K562 (cell line): ENCODE data around the gene MYH7B. TPM values are rescaled to one million over a fixed set of nuclear protein-coding genes. Genes with fewer than 3 reads are reported as not detected.

ENCODE experiments used
- ATAC-seq: fragments of 200-7000 bp; cut with Tn5 transposase; 3 replicates; pipeline ENCODE4 v1.9.1; 2020; ENCODE audit warnings: moderate library complexity
- BruUV-seq: library from RNA; stranded (reverse); fragments of 400-500 nt; replicated peaks from 2 replicates; lab custom pipeline; 2021; lab: Mats Ljungman, UMichigan
- CTCF ChIA-PET: fragments of 300-600 bp; formaldehyde crosslinking; extraction: SDS; loops from one replicate; lab custom pipeline; 2021; ENCODE audit warnings: low intra/inter-chr PET ratio; lab: Yijun Ruan, JAX
- POLR2A ChIA-PET: fragments of 300-600, 350-650 bp; sonication (Branson Sonifier 250); formaldehyde crosslinking; extraction: SDS; loops from one replicate; lab custom pipeline; 2021; ENCODE audit warnings: antibody characterized with exemption, inconsistent platforms; lab: Yijun Ruan, JAX
- DNase-seq, 4 experiments: peaks; one replicate each; pipeline versions ENCODE4 v3.0.0 to v3.0.0-alpha.2; 2011 to 2018; ENCODE audit warnings: low spot score in 3 of 4, mixed read lengths in 3 of 4; ENCODE audit errors: extremely low read depth in 1 of 4
- FAIRE-seq: peaks from 2 replicates; lab custom pipeline; 2011; peaks lifted over from hg19 to GRCh38; lab: Jason Lieb, UNC
- H2AFZ ChIP-seq: 2 replicates; pipeline ENCODE4 v1.6.0; 2011; ENCODE audit warnings: low read depth, low read length, control low read depth, inconsistent platforms
- H3K27ac ChIP-seq: fragments of 200-600 bp; 3 replicates; pipeline ENCODE4 v1.8.0; 2011; ENCODE audit warnings: low read depth, mild to moderate bottlenecking, control low read depth, inconsistent platforms, low read length, moderate library complexity, mixed read lengths; ENCODE audit errors: extremely low read depth
- H3K27me3 ChIP-seq, 2 experiments: fragments of 300-600 bp in 1 of 2; 2 replicates in 1 of 2; 3 replicates in 1 of 2; pipeline versions ENCODE4 v1.6.0 to v1.8.0; 2011; ENCODE audit warnings: inconsistent platforms in 2 of 2, low read length in 2 of 2, mild to moderate bottlenecking in 1 of 2, mixed read lengths in 1 of 2, moderate library complexity in 1 of 2; ENCODE audit not compliant: control insufficient read depth in 2 of 2, insufficient read depth in 2 of 2
- H3K36me3 ChIP-seq: fragments of 300-600 bp; 3 replicates; pipeline ENCODE4 v1.8.0; 2011; ENCODE audit warnings: mild to moderate bottlenecking, low read length, inconsistent platforms; ENCODE audit not compliant: control insufficient read depth, insufficient read depth
- H3K4me1 ChIP-seq, 2 experiments: fragments of 200-600 bp in 1 of 2; replicated peaks in 1 of 2; 2 replicates in 1 of 2; 3 replicates in 1 of 2; pipeline versions ENCODE4 v1.5.1 to v1.8.0; 2011; ENCODE audit warnings: inconsistent platforms in 2 of 2, low read length in 2 of 2, mild to moderate bottlenecking in 1 of 2, mixed read lengths in 1 of 2, moderate library complexity in 1 of 2; ENCODE audit not compliant: control insufficient read depth in 2 of 2, insufficient read depth in 2 of 2
- H3K4me2 ChIP-seq: 2 replicates; pipeline ENCODE4 v1.6.1; 2011; ENCODE audit warnings: low read length, control low read depth, inconsistent platforms, mixed read lengths; ENCODE audit not compliant: insufficient read depth
- H3K4me3 ChIP-seq: fragments of 200-600 bp; sonication (generic), shearing (Covaris generic); 2 replicates; pipeline ENCODE4 v1.5.1; 2016; ENCODE audit warnings: control low read depth, inconsistent platforms
- H3K79me2 ChIP-seq: fragments of 200-600 bp; 3 replicates; pipeline ENCODE4 v1.8.0; 2011; ENCODE audit warnings: low read length, inconsistent platforms; ENCODE audit not compliant: control insufficient read depth, insufficient read depth
- H3K9ac ChIP-seq, 2 experiments: 2 replicates each; pipeline versions ENCODE4 v1.6.0 to v1.6.1; 2011; ENCODE audit warnings: low read depth in 2 of 2, low read length in 2 of 2, control low read depth in 1 of 2, inconsistent platforms in 1 of 2, mild to moderate bottlenecking in 1 of 2, mixed read lengths in 1 of 2; ENCODE audit not compliant: insufficient read depth in 1 of 2
- H3K9me1 ChIP-seq: one replicate; pipeline ENCODE4 v1.6.0; 2011; ENCODE audit warnings: inconsistent platforms, mild to moderate bottlenecking, low read length, moderate library complexity; ENCODE audit not compliant: control insufficient read depth, insufficient read depth
- H3K9me3 ChIP-seq: replicated peaks from 2 replicates; pipeline ENCODE4 v1.5.1; 2011; ENCODE audit warnings: low read depth, low read length, inconsistent platforms; ENCODE audit not compliant: control insufficient read depth, insufficient read depth
- H4K20me1 ChIP-seq: replicated peaks from 2 replicates; pipeline ENCODE4 v1.6.1; 2011; ENCODE audit warnings: low read length, inconsistent platforms, mixed read lengths; ENCODE audit not compliant: control insufficient read depth, insufficient read depth
- CSDE1 ChIP-seq, 2 experiments: fragments of 450-650 bp; IDR thresholded peaks; 2 replicates each; pipeline ENCODE4 v1.6.1; 2016; ENCODE audit warnings: mild to moderate bottlenecking in 1 of 2
- FOXJ2 ChIP-seq: fragments of 200-800 bp; sonication (Bioruptor generic); IDR thresholded peaks from 2 replicates; pipeline ENCODE4 v1.6.1; 2016; ENCODE audit warnings: missing genetic modification characterization, missing compliant biosample characterization
- L3MBTL2 ChIP-seq: fragments of 450-650 bp; IDR thresholded peaks from 2 replicates; pipeline ENCODE4 v1.6.1; 2016; ENCODE audit warnings: mild to moderate bottlenecking, moderate library complexity
- MCM5 ChIP-seq: fragments of 450-650 bp; IDR thresholded peaks from 2 replicates; pipeline ENCODE4 v1.6.1; 2016; ENCODE audit warnings: low read depth
- MCM7 ChIP-seq, 2 experiments: fragments of 450-650 bp; IDR thresholded peaks; 2 replicates each; pipeline ENCODE4 v1.6.1; 2016 to 2018
- NFE2 ChIP-seq: IDR thresholded peaks from 2 replicates; pipeline ENCODE4 v1.6.1; 2014; ENCODE audit warnings: antibody characterized with exemption, low read depth
- NFIX ChIP-seq: fragments of 250-450 bp; sonication (Bioruptor Pico); IDR thresholded peaks from 2 replicates; pipeline ENCODE4 v1.4.0; 2020; ENCODE audit warnings: low read depth, mild to moderate bottlenecking, moderate library complexity
- POLR2G ChIP-seq: fragments of 200-400 bp; formaldehyde crosslinking; IDR thresholded peaks from 2 replicates; pipeline ENCODE4 v1.6.1; 2017; ENCODE audit warnings: low read depth, mild to moderate bottlenecking, antibody characterized with exemption, low read length, moderate library complexity
- PTBP1 ChIP-seq: fragments of 200-400 bp; formaldehyde crosslinking; IDR thresholded peaks from 2 replicates; pipeline ENCODE4 v1.6.1; 2017; ENCODE audit warnings: low read depth, low read length
- RBM22 ChIP-seq: fragments of 200-400 bp; formaldehyde crosslinking; IDR thresholded peaks from 2 replicates; pipeline ENCODE4 v1.6.1; 2018; ENCODE audit warnings: low read length, low read depth; ENCODE audit not compliant: poor library complexity, severe bottlenecking
- ZNF217 ChIP-seq: sonication (generic); formaldehyde crosslinking; IDR thresholded peaks from 2 replicates; pipeline ENCODE4 v1.8.0; 2022; ENCODE audit warnings: mild to moderate bottlenecking, missing genetic modification reagents
- ZNF232 ChIP-seq: sonication (generic); formaldehyde crosslinking; IDR thresholded peaks from 2 replicates; pipeline ENCODE4 v1.8.0; 2022; ENCODE audit warnings: mild to moderate bottlenecking, missing genetic modification reagents
- ZNF239 ChIP-seq: fragments of 250-450 bp; sonication (Bioruptor Pico); IDR thresholded peaks from 2 replicates; pipeline ENCODE4 v1.4.0; 2020; ENCODE audit warnings: mild to moderate bottlenecking
- ZNF274 ChIP-seq: IDR thresholded peaks from 2 replicates; pipeline ENCODE4 v1.6.1; 2011; ENCODE audit warnings: low read depth, mild to moderate bottlenecking, low read length, moderate library complexity, borderline replicate concordance
- ZNF511 ChIP-seq: sonication (generic); formaldehyde crosslinking; IDR thresholded peaks from 2 replicates; pipeline ENCODE4 v1.8.0; 2022; ENCODE audit warnings: mild to moderate bottlenecking, missing genetic modification reagents
- ZNF592 ChIP-seq: fragments of 450-650 bp; IDR thresholded peaks from 2 replicates; pipeline ENCODE4 v1.6.1; 2017; ENCODE audit warnings: antibody characterized with exemption, mild to moderate bottlenecking
- WGBS: fragments of 100-300 bp; shearing (Covaris generic); methylation state at CpG from one replicate; pipeline ENCODE4 v1.1.6; 2016; ENCODE audit warnings: low coverage, mixed read lengths; ENCODE audit not compliant: insufficient coverage; ENCODE audit errors: missing lambda C conversion rate; 5-methylcytosine and 5-hydroxymethylcytosine counted together
- in situ Hi-C: fragments of 300-500 bp; cut with MboI; formaldehyde crosslinking; loops from 4 replicates; pipeline ENCODE4 v1.15.0; 2018; ENCODE audit warnings: inconsistent platforms, mixed read lengths
- intact Hi-C: fragments of 100-400 bp; cut with micrococcal nuclease; formaldehyde crosslinking; loops from 2 replicates; pipeline ENCODE4 v1.14.2; 2022
- polyA plus RNA-seq, 8 experiments: library from polyadenylated mRNA; depleted of rRNA in 4 of 8; stranded (reverse) in 5 of 8; unstranded in 3 of 8; fragments of >200 nt; fragmentation: Nextera tagmentation in 2 of 8; fragmentation: Illumina TruSeq in 1 of 8; extraction: Ambion mirVana in 2 of 8; extraction: Trizol in 1 of 8; gene quantifications; 2 replicates each; pipeline versions ENCODE4 v1.2.1 to v1.2.3, GENCODE V29; 2011 to 2014; ENCODE audit warnings: inconsistent platforms in 1 of 8, missing spikeins in 1 of 8
- total RNA-seq, 7 experiments: library from RNA; depleted of rRNA in 6 of 7; stranded (reverse); fragments of >200 nt in 6 of 7; fragmentation: Illumina TruSeq in 2 of 7; extraction: Trizol in 2 of 7; gene quantifications; 2 replicates each; pipeline versions ENCODE4 v1.2.1 to v1.2.3, GENCODE V29; 2011 to 2021; ENCODE audit warnings: low replicate concordance in 1 of 7
- TF ChIP-seq, protein P1 (sequence below): sonication (generic); formaldehyde crosslinking; IDR thresholded peaks from 2 replicates; pipeline ENCODE4 v1.8.1; 2023; ENCODE audit warnings: mild to moderate bottlenecking, missing genetic modification reagents

MYH7B gene
- total and polyA plus RNA-seq, 9 of the 15 experiments (the other 6 are each of a cell fraction or from before 2014, with no cell fraction given): 0.07 to 0.34 (median 0.13) TPM; not detected in 3

DNA sequence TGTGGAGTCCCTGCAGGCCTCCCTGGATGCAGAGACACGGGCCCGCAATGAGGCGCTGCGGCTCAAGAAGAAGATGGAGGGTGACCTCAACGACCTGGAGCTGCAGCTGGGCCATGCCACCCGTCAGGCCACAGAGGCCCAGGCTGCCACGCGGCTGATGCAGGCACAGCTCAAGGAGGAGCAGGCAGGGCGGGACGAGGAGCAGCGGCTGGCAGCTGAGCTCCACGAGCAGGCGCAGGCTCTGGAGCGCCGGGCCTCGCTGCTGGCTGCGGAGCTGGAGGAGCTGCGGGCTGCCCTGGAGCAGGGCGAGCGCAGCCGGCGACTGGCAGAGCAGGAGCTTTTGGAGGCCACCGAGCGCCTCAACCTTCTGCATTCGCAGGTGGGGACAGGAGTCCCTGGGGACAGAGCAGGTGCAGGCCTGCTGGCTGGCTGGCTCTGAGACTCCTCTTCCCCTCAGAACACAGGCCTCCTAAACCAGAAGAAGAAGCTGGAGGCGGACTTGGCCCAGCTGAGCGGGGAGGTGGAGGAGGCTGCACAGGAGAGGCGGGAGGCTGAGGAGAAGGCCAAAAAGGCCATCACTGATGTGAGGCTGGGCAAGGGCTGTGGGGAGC, 44.7 kb downstream of the MYH7B start:
- DNase-seq (no peak), ATAC-seq (no peak), FAIRE-seq (no peak)
- H3K9ac ChIP-seq: no peak overlapping the region
- 96% methylated on average over 17 of the region's 28 CpGs for WGBS
- H3K36me3 ChIP-seq: peaks cover 89% of the 10 kb centered on the region; the same call in 2 of the 3 replicates
- no peaks in the 10 kb centered on the region for H3K9me3 ChIP-seq
- intact Hi-C loops (no loop called here), in situ Hi-C loops (no loop called here)
- no peak overlapping the region for H2AFZ ChIP-seq
- no peaks in the 10 kb centered on the region for H3K79me2 ChIP-seq
- BruUV-seq: no TSS peak
- peaks cover 0 to 19% of the 10 kb centered on the region in 2 experiments; a peak in 2 of 5 replicates for H3K4me1 ChIP-seq
- no peaks in the 10 kb centered on the region for H3K27me3 ChIP-seq
- H3K4me3 ChIP-seq: no peak overlapping the region
- no peaks in the 10 kb centered on the region for H4K20me1 ChIP-seq
- no peaks in the 10 kb centered on the region for H3K9me1 ChIP-seq
- H3K4me2 ChIP-seq: no peak overlapping the region
- H3K27ac ChIP-seq: no peak overlapping the region
- ChIA-PET POLR2A (interaction anchor here (0.6 to 2.2 kb wide), 8 partner anchors 10 to 125 kb away, joined by 3 to 17 read pairs (median 4); no protein-coding TSS in a partner anchor), CTCF (no interaction called here)
- TF ChIP-seq CSDE1 (IDR thresholded peaks at IDR 0.05) (no peak), MCM5 (no peak), ZNF239 (no peak), ZNF217 (CRISPR knock-in tag) (no peak), ZNF511 (CRISPR knock-in tag) (no peak), ZNF232 (CRISPR knock-in tag) (no peak), NFE2 (no peak), NFIX (CRISPR knock-in tag) (no peak), ZNF592 (no peak), PTBP1 (no peak), FOXJ2 (tag) (no peak), L3MBTL2 (no peak), POLR2G (peak; percentile 54), ZNF274 (no peak), MCM7 (IDR thresholded peaks at IDR 0.05) (no peak), RBM22 (peak; percentile 72)
- TF ChIP-seq, protein P1, sequence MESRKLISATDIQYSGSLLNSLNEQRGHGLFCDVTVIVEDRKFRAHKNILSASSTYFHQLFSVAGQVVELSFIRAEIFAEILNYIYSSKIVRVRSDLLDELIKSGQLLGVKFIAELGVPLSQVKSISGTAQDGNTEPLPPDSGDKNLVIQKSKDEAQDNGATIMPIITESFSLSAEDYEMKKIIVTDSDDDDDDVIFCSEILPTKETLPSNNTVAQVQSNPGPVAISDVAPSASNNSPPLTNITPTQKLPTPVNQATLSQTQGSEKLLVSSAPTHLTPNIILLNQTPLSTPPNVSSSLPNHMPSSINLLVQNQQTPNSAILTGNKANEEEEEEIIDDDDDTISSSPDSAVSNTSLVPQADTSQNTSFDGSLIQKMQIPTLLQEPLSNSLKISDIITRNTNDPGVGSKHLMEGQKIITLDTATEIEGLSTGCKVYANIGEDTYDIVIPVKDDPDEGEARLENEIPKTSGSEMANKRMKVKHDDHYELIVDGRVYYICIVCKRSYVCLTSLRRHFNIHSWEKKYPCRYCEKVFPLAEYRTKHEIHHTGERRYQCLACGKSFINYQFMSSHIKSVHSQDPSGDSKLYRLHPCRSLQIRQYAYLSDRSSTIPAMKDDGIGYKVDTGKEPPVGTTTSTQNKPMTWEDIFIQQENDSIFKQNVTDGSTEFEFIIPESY (CRISPR knock-in tag): peak; percentile 57; the same call in 1 of the 2 replicates
